Gastrocnemius medialis (tissue), 4 donors: ENCODE data around the gene CLEC2L. TPM values are rescaled to one million over a fixed set of nuclear protein-coding genes. Genes with fewer than 3 reads are reported as not detected.

Experiments used
- ATAC-seq, 2 donors: fragments of 150-250 bp; one replicate each; pipeline ENCODE4 v1.9.1; 2016
- DNase-seq, 2 donors: peaks; one replicate each; pipeline ENCODE4 v3.0.0-alpha.2; 2019
- H3K27ac ChIP-seq, 4 donors: fragments of 200-600 bp; sonication (generic); 1 replicate in 1 of 4; 2 replicates in 3 of 4; pipeline ENCODE4 v1.5.1; 2016 to 2018; ENCODE audit warnings: mild to moderate bottlenecking in 2 of 4, moderate library complexity in 1 of 4
- H3K27me3 ChIP-seq, 3 donors: fragments of 200-600 bp; sonication (generic) in 2 of 3; 1 replicate in 1 of 3; 2 replicates in 2 of 3; pipeline versions ENCODE4 v1.5.1 to v1.6.0; 2016 to 2019; ENCODE audit warnings: mild to moderate bottlenecking in 1 of 3, moderate library complexity in 1 of 3
- H3K36me3 ChIP-seq, 2 donors: fragments of 200-600 bp; sonication (generic) in 1 of 2; one replicate each; pipeline ENCODE4 v1.5.1; 2017 to 2018
- H3K4me1 ChIP-seq, 2 donors: fragments of 200-600 bp; sonication (generic) in 1 of 2; one replicate each; pipeline ENCODE4 v1.5.1; 2016 to 2017; ENCODE audit warnings: mild to moderate bottlenecking in 2 of 2
- H3K4me3 ChIP-seq, 4 donors: fragments of 200-600 bp; sonication (generic) in 3 of 4; 1 replicate in 1 of 4; 2 replicates in 3 of 4; pipeline ENCODE4 v1.5.1; 2016 to 2019; ENCODE audit warnings: mild to moderate bottlenecking in 2 of 4
- H3K9me3 ChIP-seq, 3 donors: fragments of 200-600 bp; sonication (generic) in 2 of 3; 1 replicate in 1 of 3; 2 replicates in 2 of 3; pipeline ENCODE4 v1.5.1; 2016 to 2019
- CTCF ChIP-seq, 5 experiments: fragments of 450-650 bp in 3 of 5; fragments of 200-600 bp in 2 of 5; sonication (generic) in 2 of 5; IDR thresholded peaks in 4 of 5; conservative IDR thresholded peaks in 1 of 5; 1 replicate in 4 of 5; 2 replicates in 1 of 5; pipeline ENCODE4 v1.5.1; 2016 to 2019; ENCODE audit warnings: antibody characterized with exemption in 5 of 5, mild to moderate bottlenecking in 3 of 5, moderate library complexity in 3 of 5
- POLR2A ChIP-seq, 2 donors: fragments of 450-650 bp; IDR thresholded peaks; one replicate each; pipeline ENCODE4 v1.6.1; 2017; ENCODE audit warnings: antibody characterized with exemption in 2 of 2, mild to moderate bottlenecking in 2 of 2, moderate library complexity in 2 of 2
- in situ Hi-C, 4 donors: fragments of 200-750 bp; cut with MboI; loops; one replicate each; pipeline versions ENCODE4 v1.15.0 to v1.8.0; 2017; ENCODE audit warnings: low sequenced_read_pairs in 4 of 4
- intact Hi-C: fragments of 100-400 bp; cut with DNase I; formaldehyde crosslinking; loops from one replicate; pipeline ENCODE4 v1.15.1; 2023; ENCODE audit warnings: low total_unique reads
- total RNA-seq, 4 donors: library from RNA; depleted of rRNA; stranded (reverse); fragments of >200 nt; gene quantifications; one replicate each; pipeline versions ENCODE4 v1.1.0 to v1.2.3, GENCODE V29; 2016

Gene CLEC2L
- total RNA-seq, 4 donors from 2014 or later, result 0.18 TPM; not detected in 3

- TF ChIP-seq CTCF (IDR thresholded peaks at IDR 0.05 in 4 of 5, conservative IDR thresholded peaks at IDR 0.05 in 1 of 5) (no peak), POLR2A (IDR thresholded peaks at IDR 0.05) (no peak)
- H3K36me3 ChIP-seq, result no peaks in the 10 kb centered on the region
- no peaks in the 10 kb centered on the region for H3K4me1 ChIP-seq
- no peak overlapping the region for H3K27ac ChIP-seq
- no peak for ATAC-seq
- no peaks in the 10 kb centered on the region for H3K27me3 ChIP-seq
- H3K9me3 ChIP-seq, result no peaks in the 10 kb centered on the region
- DNase-seq, result no peak
- intact Hi-C loops, result no loop called here
- in situ Hi-C loops, result no loop called here
- no peak overlapping the region for H3K4me3 ChIP-seq
Observed at GRCh38 chr7:139531094-139531493, 7.6 kb downstream of the CLEC2L start.

GRCh38 chr7:139532636-139533155 is 9.2 kb downstream of the CLEC2L start:
- ATAC-seq, result no peak
- TF ChIP-seq CTCF (IDR thresholded peaks at IDR 0.05 in 4 of 5, conservative IDR thresholded peaks at IDR 0.05 in 1 of 5) (no peak), POLR2A (IDR thresholded peaks at IDR 0.05) (no peak)
- in situ Hi-C loops, result no loop called here
- no peak overlapping the region for H3K27ac ChIP-seq
- H3K4me3 ChIP-seq, result no peak overlapping the region
- intact Hi-C loops, result no loop called here
- H3K36me3 ChIP-seq, result no peaks in the 10 kb centered on the region
- H3K9me3 ChIP-seq, result no peaks in the 10 kb centered on the region
- H3K27me3 ChIP-seq, result no peaks in the 10 kb centered on the region
- no peak for DNase-seq
- H3K4me1 ChIP-seq, result no peaks in the 10 kb centered on the region

- Histone ChIP-seq H3K4me1 (no peaks in the 10 kb centered on the region), H3K9me3 (no peaks in the 10 kb centered on the region), H3K36me3 (no peaks in the 10 kb centered on the region), H3K27ac (no peak overlapping the region), H3K4me3 (no peak overlapping the region), H3K27me3 (no peaks in the 10 kb centered on the region)
- in situ Hi-C loops, result no loop called here
- DNase-seq, result no peak
- no peak for TF ChIP-seq POLR2A (IDR thresholded peaks at IDR 0.05)
- no peak for TF ChIP-seq CTCF (IDR thresholded peaks at IDR 0.05 in 4 of 5, conservative IDR thresholded peaks at IDR 0.05 in 1 of 5)
- ATAC-seq, result no peak
- intact Hi-C loops, result no loop called here
Observed at GRCh38 chr7:139534096-139534495, 10.6 kb downstream of the CLEC2L start.

DNA sequence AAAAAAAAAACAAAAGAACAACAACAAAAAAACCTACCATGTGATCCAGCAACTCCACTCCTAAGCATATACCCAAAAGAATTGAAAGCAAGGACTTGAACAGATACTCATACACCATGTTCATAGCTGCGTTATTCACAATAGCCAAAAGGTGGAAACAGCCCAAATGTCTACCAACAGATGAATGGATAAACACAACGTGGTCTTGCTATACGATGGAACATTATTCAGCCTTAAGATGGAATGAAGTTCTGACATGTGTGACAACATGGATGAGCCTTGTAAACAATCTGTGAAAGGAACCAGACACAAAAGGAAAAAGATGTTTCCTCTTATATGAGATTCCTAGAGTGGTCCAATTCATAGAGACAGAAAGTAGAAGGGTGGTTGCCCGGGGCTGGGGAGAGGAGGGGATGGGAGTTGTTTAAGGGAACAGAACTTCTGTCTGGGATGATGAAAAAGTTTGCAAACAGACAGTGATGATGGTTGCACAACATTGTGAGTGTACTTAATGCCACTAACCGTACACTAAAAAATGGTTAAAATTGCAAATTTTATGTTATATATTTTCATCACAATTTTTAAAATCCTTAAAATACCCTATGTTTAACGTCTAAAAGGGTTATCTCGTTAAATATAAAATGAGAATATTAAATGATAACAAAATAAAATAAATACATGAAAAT is 11.6 kb downstream of the CLEC2L start:
- no peaks in the 10 kb centered on the region for H3K4me1 ChIP-seq
- in situ Hi-C loops, result no loop called here
- no peaks in the 10 kb centered on the region for H3K27me3 ChIP-seq
- ATAC-seq (no peak), DNase-seq (no peak)
- no peak overlapping the region for H3K4me3 ChIP-seq
- TF ChIP-seq POLR2A (IDR thresholded peaks at IDR 0.05), result no peak
- TF ChIP-seq CTCF (IDR thresholded peaks at IDR 0.05 in 4 of 5, conservative IDR thresholded peaks at IDR 0.05 in 1 of 5), result no peak
- no peaks in the 10 kb centered on the region for H3K36me3 ChIP-seq
- no peaks in the 10 kb centered on the region for H3K9me3 ChIP-seq
- no peak overlapping the region for H3K27ac ChIP-seq
- intact Hi-C loops, result no loop called here
